WTC11 (cell line): Measurements from ENCODE around the gene IGFBPL1.

Experiments used
- E2F5 ChIP-seq: sonication (generic); formaldehyde crosslinking; IDR thresholded peaks from 2 replicates; pipeline ENCODE4 v1.8.1; 2022; ENCODE audit warnings: mild to moderate bottlenecking, moderate library complexity, missing genetic modification reagents
- FOXP1 ChIP-seq: sonication (generic); formaldehyde crosslinking; IDR thresholded peaks from 2 replicates; pipeline ENCODE4 v1.8.0; 2022; ENCODE audit warnings: missing genetic modification reagents, mild to moderate bottlenecking, moderate library complexity, borderline replicate concordance
- JUN ChIP-seq: sonication (generic); formaldehyde crosslinking; IDR thresholded peaks from 2 replicates; pipeline ENCODE4 v1.8.0; 2023; ENCODE audit warnings: mild to moderate bottlenecking, missing genetic modification reagents
- NR1H2 ChIP-seq: sonication (generic); formaldehyde crosslinking; IDR thresholded peaks from 2 replicates; pipeline ENCODE4 v1.9.0; 2021; ENCODE audit warnings: mild to moderate bottlenecking, moderate library complexity, missing genetic modification reagents
- NR3C1 ChIP-seq: sonication (generic); formaldehyde crosslinking; conservative IDR thresholded peaks from 2 replicates; pipeline ENCODE4 v1.8.1; 2023; ENCODE audit warnings: low read depth, mild to moderate bottlenecking, missing genetic modification reagents
- SMAD3 ChIP-seq: sonication (generic); formaldehyde crosslinking; IDR thresholded peaks from 2 replicates; pipeline ENCODE4 v1.8.0; 2022; ENCODE audit warnings: missing genetic modification reagents, mild to moderate bottlenecking, borderline replicate concordance
- SP1 ChIP-seq: sonication (generic); formaldehyde crosslinking; conservative IDR thresholded peaks from 2 replicates; pipeline ENCODE4 v1.8.1; 2022; ENCODE audit warnings: missing genetic modification reagents
- TF ChIP-seq, protein P1 (sequence below): sonication (generic); formaldehyde crosslinking; IDR thresholded peaks from 2 replicates; pipeline ENCODE4 v1.8.1; 2022; ENCODE audit warnings: mild to moderate bottlenecking, missing genetic modification reagents, moderate library complexity, borderline replicate concordance
- TF ChIP-seq, protein P2 (sequence below): sonication (generic); formaldehyde crosslinking; IDR thresholded peaks from 2 replicates; pipeline ENCODE4 v1.8.0; 2022; ENCODE audit warnings: mild to moderate bottlenecking, missing genetic modification reagents
- TF ChIP-seq, protein P3 (sequence below): sonication (generic); formaldehyde crosslinking; IDR thresholded peaks from 2 replicates; pipeline ENCODE4 v1.8.0; 2022; ENCODE audit warnings: missing genetic modification reagents
- TF ChIP-seq, protein P4 (sequence below): fragments of 200-600 bp; IDR thresholded peaks from 2 replicates; pipeline ENCODE4 v1.8.0; 2022; ENCODE audit warnings: antibody characterized with exemption

GRCh38 chr9:38373679-38374078, 50.6 kb downstream of the IGFBPL1 start:
- TF ChIP-seq SMAD3 (no peak), NR1H2 (no peak), NR3C1 (CRISPR knock-in tag) (no peak), SP1 (no peak), FOXP1 (no peak), E2F5 (no peak), JUN (CRISPR knock-in tag) (no peak)
- TF ChIP-seq, protein P1, sequence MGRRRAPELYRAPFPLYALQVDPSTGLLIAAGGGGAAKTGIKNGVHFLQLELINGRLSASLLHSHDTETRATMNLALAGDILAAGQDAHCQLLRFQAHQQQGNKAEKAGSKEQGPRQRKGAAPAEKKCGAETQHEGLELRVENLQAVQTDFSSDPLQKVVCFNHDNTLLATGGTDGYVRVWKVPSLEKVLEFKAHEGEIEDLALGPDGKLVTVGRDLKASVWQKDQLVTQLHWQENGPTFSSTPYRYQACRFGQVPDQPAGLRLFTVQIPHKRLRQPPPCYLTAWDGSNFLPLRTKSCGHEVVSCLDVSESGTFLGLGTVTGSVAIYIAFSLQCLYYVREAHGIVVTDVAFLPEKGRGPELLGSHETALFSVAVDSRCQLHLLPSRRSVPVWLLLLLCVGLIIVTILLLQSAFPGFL (CRISPR knock-in tag), result no peak
- TF ChIP-seq, protein P2, sequence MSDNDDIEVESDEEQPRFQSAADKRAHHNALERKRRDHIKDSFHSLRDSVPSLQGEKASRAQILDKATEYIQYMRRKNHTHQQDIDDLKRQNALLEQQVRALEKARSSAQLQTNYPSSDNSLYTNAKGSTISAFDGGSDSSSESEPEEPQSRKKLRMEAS (CRISPR knock-in tag), result no peak
- TF ChIP-seq, protein P3, sequence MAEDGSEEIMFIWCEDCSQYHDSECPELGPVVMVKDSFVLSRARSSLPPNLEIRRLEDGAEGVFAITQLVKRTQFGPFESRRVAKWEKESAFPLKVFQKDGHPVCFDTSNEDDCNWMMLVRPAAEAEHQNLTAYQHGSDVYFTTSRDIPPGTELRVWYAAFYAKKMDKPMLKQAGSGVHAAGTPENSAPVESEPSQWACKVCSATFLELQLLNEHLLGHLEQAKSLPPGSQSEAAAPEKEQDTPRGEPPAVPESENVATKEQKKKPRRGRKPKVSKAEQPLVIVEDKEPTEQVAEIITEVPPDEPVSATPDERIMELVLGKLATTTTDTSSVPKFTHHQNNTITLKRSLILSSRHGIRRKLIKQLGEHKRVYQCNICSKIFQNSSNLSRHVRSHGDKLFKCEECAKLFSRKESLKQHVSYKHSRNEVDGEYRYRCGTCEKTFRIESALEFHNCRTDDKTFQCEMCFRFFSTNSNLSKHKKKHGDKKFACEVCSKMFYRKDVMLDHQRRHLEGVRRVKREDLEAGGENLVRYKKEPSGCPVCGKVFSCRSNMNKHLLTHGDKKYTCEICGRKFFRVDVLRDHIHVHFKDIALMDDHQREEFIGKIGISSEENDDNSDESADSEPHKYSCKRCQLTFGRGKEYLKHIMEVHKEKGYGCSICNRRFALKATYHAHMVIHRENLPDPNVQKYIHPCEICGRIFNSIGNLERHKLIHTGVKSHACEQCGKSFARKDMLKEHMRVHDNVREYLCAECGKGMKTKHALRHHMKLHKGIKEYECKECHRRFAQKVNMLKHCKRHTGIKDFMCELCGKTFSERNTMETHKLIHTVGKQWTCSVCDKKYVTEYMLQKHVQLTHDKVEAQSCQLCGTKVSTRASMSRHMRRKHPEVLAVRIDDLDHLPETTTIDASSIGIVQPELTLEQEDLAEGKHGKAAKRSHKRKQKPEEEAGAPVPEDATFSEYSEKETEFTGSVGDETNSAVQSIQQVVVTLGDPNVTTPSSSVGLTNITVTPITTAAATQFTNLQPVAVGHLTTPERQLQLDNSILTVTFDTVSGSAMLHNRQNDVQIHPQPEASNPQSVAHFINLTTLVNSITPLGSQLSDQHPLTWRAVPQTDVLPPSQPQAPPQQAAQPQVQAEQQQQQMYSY (CRISPR knock-in tag), result no peak
- TF ChIP-seq, protein P4, sequence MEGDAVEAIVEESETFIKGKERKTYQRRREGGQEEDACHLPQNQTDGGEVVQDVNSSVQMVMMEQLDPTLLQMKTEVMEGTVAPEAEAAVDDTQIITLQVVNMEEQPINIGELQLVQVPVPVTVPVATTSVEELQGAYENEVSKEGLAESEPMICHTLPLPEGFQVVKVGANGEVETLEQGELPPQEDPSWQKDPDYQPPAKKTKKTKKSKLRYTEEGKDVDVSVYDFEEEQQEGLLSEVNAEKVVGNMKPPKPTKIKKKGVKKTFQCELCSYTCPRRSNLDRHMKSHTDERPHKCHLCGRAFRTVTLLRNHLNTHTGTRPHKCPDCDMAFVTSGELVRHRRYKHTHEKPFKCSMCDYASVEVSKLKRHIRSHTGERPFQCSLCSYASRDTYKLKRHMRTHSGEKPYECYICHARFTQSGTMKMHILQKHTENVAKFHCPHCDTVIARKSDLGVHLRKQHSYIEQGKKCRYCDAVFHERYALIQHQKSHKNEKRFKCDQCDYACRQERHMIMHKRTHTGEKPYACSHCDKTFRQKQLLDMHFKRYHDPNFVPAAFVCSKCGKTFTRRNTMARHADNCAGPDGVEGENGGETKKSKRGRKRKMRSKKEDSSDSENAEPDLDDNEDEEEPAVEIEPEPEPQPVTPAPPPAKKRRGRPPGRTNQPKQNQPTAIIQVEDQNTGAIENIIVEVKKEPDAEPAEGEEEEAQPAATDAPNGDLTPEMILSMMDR, result no peak
